H9 (cell line): ENCODE data around the gene MRPL51. TPM values are rescaled to one million over a fixed set of nuclear protein-coding genes. Genes with fewer than 3 reads are reported as not detected.

Experiments
- DNase-seq: peaks from one replicate; pipeline ENCODE4 v3.0.0-alpha.2; 2017
- H2AFZ ChIP-seq: one replicate; pipeline ENCODE4 v1.6.1; 2013; ENCODE audit warnings: mild to moderate bottlenecking, low read length, control low read depth, moderate library complexity
- H2AK5ac ChIP-seq: 2 replicates; pipeline ENCODE4 v1.6.1; 2013; ENCODE audit warnings: low read length, control low read depth, mixed read lengths; ENCODE audit not compliant: insufficient read length
- H2BK120ac ChIP-seq: one replicate; pipeline ENCODE4 v1.6.1; 2013; ENCODE audit warnings: low read depth, mild to moderate bottlenecking, low read length, control low read depth, inconsistent platforms; ENCODE audit not compliant: poor library complexity, severe bottlenecking
- H2BK12ac ChIP-seq: 2 replicates; pipeline ENCODE4 v1.6.1; 2013; ENCODE audit warnings: low read length, control low read depth, mixed read lengths, low read depth; ENCODE audit not compliant: insufficient read length
- H2BK15ac ChIP-seq: 2 replicates; pipeline ENCODE4 v1.6.1; 2013; ENCODE audit warnings: low read depth, low read length, control low read depth
- H2BK20ac ChIP-seq: one replicate; pipeline ENCODE4 v1.6.1; 2013; ENCODE audit warnings: low read depth, mild to moderate bottlenecking, low read length, control low read depth, inconsistent platforms; ENCODE audit not compliant: poor library complexity, severe bottlenecking
- H2BK5ac ChIP-seq: 2 replicates; pipeline ENCODE4 v1.6.1; 2013; ENCODE audit warnings: low read length, control low read depth, mixed read lengths; ENCODE audit not compliant: insufficient read length
- H3K14ac ChIP-seq: 2 replicates; pipeline ENCODE4 v1.6.1; 2013; ENCODE audit warnings: low read length, control low read depth; ENCODE audit not compliant: insufficient read depth
- H3K18ac ChIP-seq: 2 replicates; pipeline ENCODE4 v1.6.1; 2013; ENCODE audit warnings: low read depth, mild to moderate bottlenecking, mixed read lengths, low read length, control low read depth; ENCODE audit not compliant: insufficient read length
- H3K23ac ChIP-seq: 2 replicates; pipeline ENCODE4 v1.6.1; 2013; ENCODE audit warnings: low read length, control low read depth, mixed read lengths, low read depth; ENCODE audit not compliant: insufficient read length
- H3K23me2 ChIP-seq: 2 replicates; pipeline ENCODE4 v1.6.1; 2013; ENCODE audit warnings: low read depth, mild to moderate bottlenecking, mixed read lengths, low read length, control low read depth; ENCODE audit not compliant: insufficient read length, poor library complexity, severe bottlenecking
- H3K27ac ChIP-seq: 2 replicates; pipeline ENCODE4 v1.5.1; 2013; ENCODE audit warnings: low read length, control low read depth, mixed read lengths, low read depth; ENCODE audit not compliant: insufficient read length
- H3K27me3 ChIP-seq: 2 replicates; pipeline ENCODE4 v1.6.1; 2013; ENCODE audit warnings: low read length, control low read depth, inconsistent platforms; ENCODE audit not compliant: insufficient read depth
- H3K4ac ChIP-seq: 2 replicates; pipeline ENCODE4 v1.6.1; 2013; ENCODE audit warnings: low read depth, mild to moderate bottlenecking, control low read depth, inconsistent platforms, low read length, moderate library complexity
- H3K4me1 ChIP-seq: 2 replicates; pipeline ENCODE4 v1.6.1; 2013; ENCODE audit warnings: low read length, control low read depth, inconsistent platforms; ENCODE audit not compliant: insufficient read depth
- H3K4me2 ChIP-seq: 2 replicates; pipeline ENCODE4 v1.6.1; 2013; ENCODE audit warnings: low read length, control low read depth, mixed read lengths; ENCODE audit not compliant: insufficient read length, insufficient read depth
- H3K56ac ChIP-seq: 2 replicates; pipeline ENCODE4 v1.6.1; 2013; ENCODE audit warnings: low read depth, mild to moderate bottlenecking, mixed read lengths, low read length, control low read depth; ENCODE audit not compliant: insufficient read length
- H3K79me1 ChIP-seq: 2 replicates; pipeline ENCODE4 v1.6.1; 2013; ENCODE audit warnings: low read depth, mild to moderate bottlenecking, moderate library complexity, low read length, control low read depth, inconsistent platforms; ENCODE audit not compliant: insufficient read depth, poor library complexity, severe bottlenecking
- H3K79me2 ChIP-seq: 2 replicates; pipeline ENCODE4 v1.6.1; 2013; ENCODE audit warnings: low read length, control low read depth, inconsistent platforms; ENCODE audit not compliant: insufficient read depth
- H3K9ac ChIP-seq: 2 replicates; pipeline ENCODE4 v1.6.1; 2013; ENCODE audit warnings: low read length, control low read depth, mixed read lengths; ENCODE audit not compliant: insufficient read length; ENCODE audit errors: extremely low read depth
- H3K9me3 ChIP-seq: one replicate; pipeline ENCODE4 v1.6.1; 2013; ENCODE audit warnings: low read depth, low read length, inconsistent platforms; ENCODE audit not compliant: control insufficient read depth
- H3T11ph ChIP-seq: one replicate; pipeline ENCODE4 v1.6.1; 2013; ENCODE audit warnings: mild to moderate bottlenecking, low read length, control low read depth, inconsistent platforms
- H4K20me1 ChIP-seq: one replicate; pipeline ENCODE4 v1.6.1; 2013; ENCODE audit not compliant: control insufficient read depth, insufficient read length, insufficient read depth
- H4K5ac ChIP-seq: 2 replicates; pipeline ENCODE4 v1.6.1; 2013; ENCODE audit warnings: low read depth, mild to moderate bottlenecking, mixed read lengths, low read length, control low read depth; ENCODE audit not compliant: insufficient read length
- H4K8ac ChIP-seq: replicated peaks from 2 replicates; pipeline ENCODE4 v1.6.1; 2013; ENCODE audit warnings: low read length, control low read depth, mixed read lengths, low read depth; ENCODE audit not compliant: insufficient read length
- H4K91ac ChIP-seq: 2 replicates; pipeline ENCODE4 v1.6.1; 2013; ENCODE audit warnings: low read depth, mild to moderate bottlenecking, moderate library complexity, mixed read lengths, low read length, control low read depth; ENCODE audit not compliant: insufficient read length
- H3K27ac Mint-ChIP-seq, 3 experiments: 2 replicates in 2 of 3; 3 replicates in 1 of 3; pipeline ENCODE4 v1.8.0; 2020 to 2021; ENCODE audit warnings: mixed read lengths in 3 of 3, mild to moderate bottlenecking in 1 of 3, moderate library complexity in 1 of 3
- H3K27me3 Mint-ChIP-seq: 2 replicates; pipeline ENCODE4 v1.8.0; 2021; ENCODE audit warnings: low read depth, mild to moderate bottlenecking, moderate library complexity, mixed read lengths
- H3K36me3 Mint-ChIP-seq, 3 experiments: 2 replicates in 2 of 3; 3 replicates in 1 of 3; pipeline ENCODE4 v1.8.0; 2020 to 2021; ENCODE audit warnings: low read depth in 3 of 3, mixed read lengths in 3 of 3; ENCODE audit not compliant: insufficient read depth in 1 of 3
- H3K4me1 Mint-ChIP-seq, 2 experiments: 2 replicates each; pipeline ENCODE4 v1.8.0; 2020; ENCODE audit warnings: mixed read lengths in 2 of 2
- H3K4me3 Mint-ChIP-seq, 2 experiments: 2 replicates in 1 of 2; 3 replicates in 1 of 2; pipeline ENCODE4 v1.8.0; 2020 to 2021; ENCODE audit warnings: mild to moderate bottlenecking in 2 of 2, mixed read lengths in 2 of 2, moderate library complexity in 1 of 2
- H3K9me3 Mint-ChIP-seq, 2 experiments: 2 replicates in 1 of 2; 3 replicates in 1 of 2; pipeline ENCODE4 v1.8.0; 2020; ENCODE audit warnings: mild to moderate bottlenecking in 2 of 2, mixed read lengths in 2 of 2, moderate library complexity in 1 of 2
- WGBS: extraction: QIAGEN DNeasy Blood & Tissue Kit; methylation state at CpG from one replicate; pipeline ENCODE4 v1.1.7; 2013; ENCODE audit warnings: missing lambda C conversion rate, low lambda C conversion rate, mixed read lengths; ENCODE audit not compliant: insufficient read length; ENCODE audit errors: extremely low coverage; 5-methylcytosine and 5-hydroxymethylcytosine counted together
- total RNA-seq: library from RNA; stranded (reverse); gene quantifications from 2 replicates; pipeline ENCODE4 v1.2.1, GENCODE V29; 2021
- TF ChIP-seq, protein P1 (sequence below): fragments of 200-600 bp; sonication (generic); conservative IDR thresholded peaks from 3 replicates; pipeline ENCODE4 v1.8.0; 2021; ENCODE audit warnings: antibody characterized with exemption, mild to moderate bottlenecking

MRPL51 gene
- total RNA-seq, 1 experiment from 2014 or later: 329 TPM

DNA sequence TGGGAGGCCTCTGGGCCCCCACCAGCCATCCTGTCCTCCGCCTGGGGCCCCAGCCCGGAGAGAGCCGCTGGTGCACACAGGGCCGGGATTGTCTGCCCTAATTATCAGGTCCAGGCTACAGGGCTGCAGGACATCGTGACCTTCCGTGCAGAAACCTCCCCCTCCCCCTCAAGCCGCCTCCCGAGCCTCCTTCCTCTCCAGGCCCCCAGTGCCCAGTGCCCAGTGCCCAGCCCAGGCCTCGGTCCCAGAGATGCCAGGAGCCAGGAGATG is 40.5 kb upstream of the MRPL51 start:
- no peaks in the 10 kb centered on the region for H3K79me1 ChIP-seq
- H3K27ac Mint-ChIP-seq: peak overlapping the region; percentile 95 to 99 (median 95); a peak in 4 of 7 replicates
- peak overlapping the region; percentile 75 for H3K27ac ChIP-seq
- no peak overlapping the region for H3K56ac ChIP-seq
- no peak overlapping the region for H2AK5ac ChIP-seq
- peak overlapping the region; percentile 54 for H3K9ac ChIP-seq
- H3K4me1 Mint-ChIP-seq: peaks cover 32 to 44% of the 10 kb centered on the region in 2 experiments
- H3K79me2 ChIP-seq: peaks cover 9% of the 10 kb centered on the region; the same call in 1 of the 2 replicates
- H3K4me1 ChIP-seq: no peaks in the 10 kb centered on the region; the same call in 1 of the 2 replicates
- no peak overlapping the region for H3T11ph ChIP-seq
- no peaks in the 10 kb centered on the region; a peak in 1 of 5 replicates for H3K9me3 Mint-ChIP-seq
- no peaks in the 10 kb centered on the region for H4K20me1 ChIP-seq
- H4K5ac ChIP-seq: no peak overlapping the region
- H2BK120ac ChIP-seq: no peak overlapping the region
- no peaks in the 10 kb centered on the region for H3K27me3 ChIP-seq
- H3K18ac ChIP-seq: peak overlapping the region; percentile 100
- H4K91ac ChIP-seq: no peak overlapping the region
- DNase-seq: no peak
- peak overlapping the region; percentile 92 to 97 for H3K4me3 Mint-ChIP-seq
- H3K4me2 ChIP-seq: peak overlapping the region; percentile 73
- no peak overlapping the region for H2BK20ac ChIP-seq
- H4K8ac ChIP-seq: no peak overlapping the region
- TF ChIP-seq, protein P1, sequence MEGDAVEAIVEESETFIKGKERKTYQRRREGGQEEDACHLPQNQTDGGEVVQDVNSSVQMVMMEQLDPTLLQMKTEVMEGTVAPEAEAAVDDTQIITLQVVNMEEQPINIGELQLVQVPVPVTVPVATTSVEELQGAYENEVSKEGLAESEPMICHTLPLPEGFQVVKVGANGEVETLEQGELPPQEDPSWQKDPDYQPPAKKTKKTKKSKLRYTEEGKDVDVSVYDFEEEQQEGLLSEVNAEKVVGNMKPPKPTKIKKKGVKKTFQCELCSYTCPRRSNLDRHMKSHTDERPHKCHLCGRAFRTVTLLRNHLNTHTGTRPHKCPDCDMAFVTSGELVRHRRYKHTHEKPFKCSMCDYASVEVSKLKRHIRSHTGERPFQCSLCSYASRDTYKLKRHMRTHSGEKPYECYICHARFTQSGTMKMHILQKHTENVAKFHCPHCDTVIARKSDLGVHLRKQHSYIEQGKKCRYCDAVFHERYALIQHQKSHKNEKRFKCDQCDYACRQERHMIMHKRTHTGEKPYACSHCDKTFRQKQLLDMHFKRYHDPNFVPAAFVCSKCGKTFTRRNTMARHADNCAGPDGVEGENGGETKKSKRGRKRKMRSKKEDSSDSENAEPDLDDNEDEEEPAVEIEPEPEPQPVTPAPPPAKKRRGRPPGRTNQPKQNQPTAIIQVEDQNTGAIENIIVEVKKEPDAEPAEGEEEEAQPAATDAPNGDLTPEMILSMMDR: no peak
- no CpG with 5 or more reads among the region's 9 CpGs for WGBS
- H3K23me2 ChIP-seq: peaks cover 18% of the 10 kb centered on the region
- no peak overlapping the region for H2BK5ac ChIP-seq
- H2AFZ ChIP-seq: no peak overlapping the region
- H3K4ac ChIP-seq: no peak overlapping the region
- no peak overlapping the region for H2BK12ac ChIP-seq
- H2BK15ac ChIP-seq: no peak overlapping the region
- H3K36me3 Mint-ChIP-seq: peaks cover 61 to 76% (median 72%) of the 10 kb centered on the region in 3 experiments
- peak overlapping the region; percentile 100 for H3K14ac ChIP-seq
- H3K23ac ChIP-seq: no peak overlapping the region
- no peaks in the 10 kb centered on the region for H3K9me3 ChIP-seq
- peaks cover 5% of the 10 kb centered on the region; the same call in 1 of the 2 replicates for H3K27me3 Mint-ChIP-seq
